Omental fat pad (tissue), 4 donors: ENCODE data around the gene PITPNC1. TPM values are rescaled to one million over a fixed set of nuclear protein-coding genes. Genes with fewer than 3 reads are reported as not detected.

Source experiments
- ATAC-seq: fragments of 150-250 bp; one replicate; pipeline ENCODE4 v1.9.1; 2016; ENCODE audit warnings: mild to moderate bottlenecking, moderate library complexity; ENCODE audit not compliant: low FRiP score
- DNase-seq: peaks from one replicate; pipeline ENCODE4 v3.0.0-alpha.2; 2019; ENCODE audit warnings: low spot score
- total RNA-seq, 4 donors: library from RNA; depleted of rRNA; stranded (reverse); fragments of >200 nt; gene quantifications; one replicate each; pipeline ENCODE4 v1.1.0, GENCODE V29; 2016
- TF ChIP-seq, protein P1 (sequence below), 3 donors: fragments of 450-650 bp; IDR thresholded peaks; one replicate each; pipeline ENCODE4 v1.5.1; 2016 to 2017; ENCODE audit warnings: antibody characterized with exemption in 3 of 3, mild to moderate bottlenecking in 3 of 3, moderate library complexity in 2 of 3

Gene PITPNC1
- total RNA-seq, 4 donors from 2014 or later = 22.6 to 53.4 (median 35.0) TPM

DNA sequence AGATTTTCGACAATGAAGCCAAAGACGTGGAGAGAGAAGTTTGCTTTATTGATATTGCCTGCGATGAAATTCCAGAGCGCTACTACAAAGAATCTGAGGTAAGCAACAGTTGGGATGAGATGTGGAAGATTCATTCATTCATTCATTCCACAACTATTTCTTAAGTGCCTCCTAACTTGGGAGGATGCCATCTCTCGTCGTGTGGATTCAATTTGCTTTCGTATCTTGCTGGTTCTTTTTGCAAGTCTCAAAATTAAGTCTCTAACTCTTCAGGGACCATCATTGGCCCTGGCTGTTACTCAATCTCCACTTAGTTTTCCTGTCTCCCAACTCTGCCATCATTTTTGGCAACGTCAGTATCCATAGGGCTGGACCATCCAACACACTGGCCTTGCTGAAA, 255.1 kb downstream of the PITPNC1 start:
- no peak for ATAC-seq
- no peak for DNase-seq
- TF ChIP-seq, protein P1, sequence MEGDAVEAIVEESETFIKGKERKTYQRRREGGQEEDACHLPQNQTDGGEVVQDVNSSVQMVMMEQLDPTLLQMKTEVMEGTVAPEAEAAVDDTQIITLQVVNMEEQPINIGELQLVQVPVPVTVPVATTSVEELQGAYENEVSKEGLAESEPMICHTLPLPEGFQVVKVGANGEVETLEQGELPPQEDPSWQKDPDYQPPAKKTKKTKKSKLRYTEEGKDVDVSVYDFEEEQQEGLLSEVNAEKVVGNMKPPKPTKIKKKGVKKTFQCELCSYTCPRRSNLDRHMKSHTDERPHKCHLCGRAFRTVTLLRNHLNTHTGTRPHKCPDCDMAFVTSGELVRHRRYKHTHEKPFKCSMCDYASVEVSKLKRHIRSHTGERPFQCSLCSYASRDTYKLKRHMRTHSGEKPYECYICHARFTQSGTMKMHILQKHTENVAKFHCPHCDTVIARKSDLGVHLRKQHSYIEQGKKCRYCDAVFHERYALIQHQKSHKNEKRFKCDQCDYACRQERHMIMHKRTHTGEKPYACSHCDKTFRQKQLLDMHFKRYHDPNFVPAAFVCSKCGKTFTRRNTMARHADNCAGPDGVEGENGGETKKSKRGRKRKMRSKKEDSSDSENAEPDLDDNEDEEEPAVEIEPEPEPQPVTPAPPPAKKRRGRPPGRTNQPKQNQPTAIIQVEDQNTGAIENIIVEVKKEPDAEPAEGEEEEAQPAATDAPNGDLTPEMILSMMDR (IDR thresholded peaks at IDR 0.05) = no peak

DNA sequence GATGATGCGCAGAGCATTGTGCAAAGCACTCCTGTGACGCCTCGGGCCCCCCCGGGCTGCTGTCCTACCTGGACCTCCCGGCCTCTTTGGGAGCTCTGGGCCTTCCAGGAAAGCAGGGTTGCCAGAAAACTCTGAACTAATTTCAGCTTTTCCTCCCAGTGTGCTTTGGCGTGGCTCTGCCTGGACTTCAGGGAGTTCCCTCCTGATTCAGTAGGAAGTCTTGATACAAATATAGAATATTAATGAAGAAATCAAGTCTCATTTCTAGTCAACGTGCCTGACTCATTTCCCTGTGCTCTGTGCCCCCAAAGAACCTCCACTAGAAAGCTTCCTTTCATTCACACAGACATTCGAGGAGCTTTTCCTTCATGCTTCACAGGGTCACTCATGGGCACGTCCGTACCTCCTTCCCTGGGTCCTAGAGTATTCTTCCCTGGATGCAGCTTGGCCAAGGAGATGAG, 256.7 kb downstream of the PITPNC1 start:
- DNase-seq = no peak
- TF ChIP-seq, protein P1 (IDR thresholded peaks at IDR 0.05) = no peak
- peak; percentile 33 for ATAC-seq

DNA sequence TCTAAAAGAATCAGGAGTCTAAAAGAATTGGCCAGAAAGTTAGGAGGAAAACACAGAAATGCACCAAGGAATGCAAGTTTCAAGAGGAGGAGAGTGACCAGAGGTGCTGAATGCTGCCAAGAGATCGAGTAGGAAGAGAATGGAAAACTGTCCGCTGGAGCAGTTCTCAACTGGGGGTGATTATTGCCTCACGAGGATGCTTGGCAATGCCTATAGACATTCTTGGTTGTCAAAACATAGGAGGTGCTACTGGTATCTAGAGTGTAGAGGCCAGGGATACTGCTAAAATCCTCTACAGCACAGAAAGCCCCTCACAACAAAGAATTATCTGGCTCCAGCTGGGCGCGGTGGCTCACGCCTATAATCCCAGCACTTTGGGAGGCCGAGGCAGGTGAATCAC, 258.6 kb downstream of the PITPNC1 start:
- TF ChIP-seq, protein P1 (IDR thresholded peaks at IDR 0.05) = no peak
- ATAC-seq = no peak
- DNase-seq = no peak

DNA sequence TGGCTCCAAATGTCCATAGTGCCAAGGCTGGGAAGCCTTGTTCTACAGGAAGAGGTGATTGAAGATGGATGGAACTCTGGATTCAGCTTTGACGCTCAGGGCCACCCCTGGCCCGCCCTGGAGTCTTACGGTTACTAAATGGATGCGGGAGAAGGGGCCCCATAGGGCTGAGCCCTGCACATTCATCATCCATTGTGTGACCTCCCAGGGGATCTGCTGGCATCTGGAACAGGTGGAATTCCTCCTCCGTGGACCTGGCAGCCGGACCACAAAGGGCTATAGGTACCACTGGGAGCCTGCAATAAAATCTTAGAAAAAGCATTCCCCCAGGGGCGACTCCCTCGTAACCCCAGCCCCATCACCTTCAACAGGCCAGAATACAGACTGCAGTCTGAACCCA, 259.2 kb downstream of the PITPNC1 start:
- DNase-seq (no peak), ATAC-seq (no peak)
- TF ChIP-seq, protein P1 (IDR thresholded peaks at IDR 0.05) = no peak

DNA sequence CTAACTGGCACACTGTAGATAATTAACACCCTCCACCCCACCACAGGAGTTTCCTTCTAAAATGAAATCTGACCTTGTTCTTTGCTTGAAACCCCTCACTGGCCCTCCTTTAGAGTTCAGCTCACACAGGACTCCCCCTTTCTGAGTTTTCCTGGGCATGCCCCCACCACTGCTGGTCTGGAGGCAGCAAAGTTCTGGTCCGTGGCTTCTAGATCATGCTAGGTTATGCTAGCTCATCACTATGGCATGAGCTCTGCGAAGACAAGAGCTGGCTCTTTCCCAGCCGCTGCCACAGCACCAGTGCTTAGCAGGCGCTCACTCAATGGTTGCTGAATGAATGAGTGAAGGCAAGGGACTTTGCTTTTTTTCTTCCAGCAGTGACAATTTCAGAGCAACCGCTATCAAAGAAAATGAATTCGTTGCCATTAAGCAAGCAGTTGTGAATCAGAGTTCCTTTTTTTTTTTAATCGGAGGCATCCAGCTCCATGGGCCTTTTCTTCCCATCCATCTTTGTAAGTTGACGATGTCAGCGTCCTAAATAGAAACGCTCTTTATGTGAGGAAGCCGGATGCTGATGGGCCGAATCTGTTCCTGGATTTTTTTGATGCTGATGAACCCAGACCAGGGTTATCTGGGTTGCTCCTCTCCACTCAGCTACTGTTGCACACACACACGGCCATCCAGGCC, 259.9 kb downstream of the PITPNC1 start:
- no peak for DNase-seq
- no peak for ATAC-seq
- TF ChIP-seq, protein P1 (IDR thresholded peaks at IDR 0.05) = no peak

DNA sequence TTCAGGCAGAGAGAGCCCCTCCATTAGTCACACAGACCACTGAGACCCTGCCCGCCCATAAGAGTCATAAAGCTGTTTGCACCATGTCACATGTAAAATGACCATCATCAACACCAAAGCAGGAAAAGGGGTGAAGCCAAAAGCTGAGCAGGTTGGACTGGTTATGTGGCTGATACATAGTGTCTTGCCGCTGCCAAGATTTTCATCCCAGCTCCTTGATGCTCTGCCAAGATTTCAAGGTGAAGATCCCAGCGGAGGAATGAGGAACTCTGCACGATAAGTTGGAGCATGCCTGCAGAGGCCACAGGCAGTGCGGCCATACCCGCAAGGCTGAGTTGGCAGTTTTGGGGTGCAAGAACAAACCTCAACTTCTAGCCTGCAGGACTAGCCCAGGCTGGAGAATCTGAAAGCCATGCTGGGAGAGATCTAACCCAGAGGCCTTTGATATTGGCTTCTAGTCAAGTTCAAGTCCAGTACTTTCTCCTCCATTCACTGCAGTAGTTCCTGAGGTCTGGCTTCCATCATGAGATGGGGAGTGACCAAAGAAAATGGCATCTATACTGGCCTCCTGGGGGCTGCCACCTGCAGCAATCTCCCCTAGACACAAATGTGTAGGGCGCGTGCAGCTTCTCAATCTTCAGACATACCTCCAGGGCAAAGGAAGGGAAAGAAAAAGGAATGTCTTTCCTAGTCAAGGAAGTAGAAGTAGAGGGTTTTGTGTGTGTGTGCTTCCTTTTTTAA, 261.0 kb downstream of the PITPNC1 start:
- ATAC-seq (peak; percentile 30), DNase-seq (no peak)

More for the DNA sequence above, 261.0 kb downstream of the PITPNC1 start:
- TF ChIP-seq, protein P1 (IDR thresholded peaks at IDR 0.05) = no peak
